ENCODE results near the gene PIK3R1. TPM values are rescaled to one million over a fixed set of nuclear protein-coding genes. Genes with fewer than 3 reads are reported as not detected.
"Not testable (repeated sequence)": the region's sequence is repeated elsewhere in the genome, so short reads cannot be mapped to it uniquely, and the experiment has no call there.

The PIK3R1 gene
- total RNA-seq, 1 donor from 2014 or later, result 52.2 TPM

- peaks cover 50% of the 10 kb centered on the region for H3K4me1 Mint-ChIP-seq
Measured at GRCh38 chr5:68230285-68230684, 14.7 kb downstream of the PIK3R1 start.

GRCh38 chr5:68231414-68232076 lies 16.0 kb downstream of the PIK3R1 start:
- Mint-ChIP-seq H3K27me3 (no peaks in the 10 kb centered on the region), H3K27ac (no peak overlapping the region), H3K4me3 (no peak overlapping the region), H3K4me1 (peaks cover 49% of the 10 kb centered on the region), H3K9me3 (no peaks in the 10 kb centered on the region), H3K36me3 (ENCODE audit: low read depth) (peaks cover 52% of the 10 kb centered on the region)
- intact Hi-C loops (cut with micrococcal nuclease), result no loop called here
- TF ChIP-seq CTCF (IDR thresholded peaks at IDR 0.05), result no peak
- ChIA-PET CTCF (interaction anchor here (1.2 kb wide), 1 partner anchor 985 kb away, joined by 3 read pairs; no protein-coding TSS in a partner anchor), POLR2A (interaction anchor here (1.5 kb wide), 1 partner anchor 16 kb away, joined by 4 read pairs; the partner anchor contains the start of gene PIK3R1)
- DNase-seq (no peak), ATAC-seq (ENCODE audit: low read depth) (no peak)

More at GRCh38 chr5:68230285-68230684, 14.7 kb downstream of the PIK3R1 start:
- Mint-ChIP-seq H3K9me3 (no peaks in the 10 kb centered on the region), H3K36me3 (ENCODE audit: low read depth) (peaks cover 59% of the 10 kb centered on the region), H3K4me3 (no peak overlapping the region), H3K27ac (no peak overlapping the region), H3K27me3 (no peaks in the 10 kb centered on the region)
- no peak for DNase-seq
- intact Hi-C loops (cut with micrococcal nuclease), result no loop called here
- no peak for ATAC-seq (ENCODE audit: low read depth)
- ChIA-PET POLR2A (interaction anchor here (1.0 to 1.5 kb wide), 2 partner anchors 9 to 15 kb away, joined by 3 to 5 read pairs; partner anchors contain the start of gene PIK3R1), CTCF (interaction anchor here (0.8 to 1.3 kb wide), 2 partner anchors 18 to 22 kb away, joined by 3 to 5 read pairs; no protein-coding TSS in a partner anchor)
- TF ChIP-seq CTCF (IDR thresholded peaks at IDR 0.05), result no peak

GRCh38 chr5:68232277-68232676 lies 16.7 kb downstream of the PIK3R1 start:
- intact Hi-C loops (cut with micrococcal nuclease), result no loop called here
- Mint-ChIP-seq H3K4me1 (peaks cover 56% of the 10 kb centered on the region), H3K27ac (no peak overlapping the region), H3K4me3 (no peak overlapping the region), H3K9me3 (no peaks in the 10 kb centered on the region), H3K36me3 (ENCODE audit: low read depth) (peaks cover 45% of the 10 kb centered on the region), H3K27me3 (no peaks in the 10 kb centered on the region)
- DNase-seq (no peak), ATAC-seq (ENCODE audit: low read depth) (no peak)
- TF ChIP-seq CTCF (IDR thresholded peaks at IDR 0.05), result no peak
- ChIA-PET CTCF (interaction anchor here (1.2 kb wide), 1 partner anchor 986 kb away, joined by 3 read pairs; no protein-coding TSS in a partner anchor), POLR2A (interaction anchor here (1.5 kb wide), 1 partner anchor 17 kb away, joined by 4 read pairs; the partner anchor contains the start of gene PIK3R1)

- intact Hi-C loops (cut with micrococcal nuclease), result no loop called here
- Mint-ChIP-seq H3K4me3 (no peak overlapping the region), H3K27ac (no peak overlapping the region), H3K36me3 (ENCODE audit: low read depth) (peaks cover 38% of the 10 kb centered on the region), H3K9me3 (no peaks in the 10 kb centered on the region), H3K4me1 (peaks cover 60% of the 10 kb centered on the region), H3K27me3 (no peaks in the 10 kb centered on the region)
- ChIA-PET POLR2A (interaction anchor here (1.5 kb wide), 1 partner anchor 18 kb away, joined by 4 read pairs; the partner anchor contains the start of gene PIK3R1), CTCF (interaction anchor here (1.2 kb wide), 1 partner anchor 986 kb away, joined by 3 read pairs; no protein-coding TSS in a partner anchor)
- no peak for ATAC-seq (ENCODE audit: low read depth)
- no peak for TF ChIP-seq CTCF (IDR thresholded peaks at IDR 0.05)
- no peak for DNase-seq
Measured at GRCh38 chr5:68233075-68233474, 17.5 kb downstream of the PIK3R1 start.

- H3K4me3 Mint-ChIP-seq; DNase-seq; ATAC-seq (ENCODE audit: low read depth); H3K27me3 Mint-ChIP-seq; H3K27ac Mint-ChIP-seq; H3K9me3 Mint-ChIP-seq; CTCF ChIA-PET; POLR2A ChIA-PET; intact Hi-C loops (cut with micrococcal nuclease): not testable (repeated sequence)
- Mint-ChIP-seq H3K36me3 (ENCODE audit: low read depth) (peaks cover 27% of the 10 kb centered on the region), H3K4me1 (peaks cover 65% of the 10 kb centered on the region)
Measured at GRCh38 chr5:68235229-68235628, 19.7 kb downstream of the PIK3R1 start.

All from activated B cell treated with CpG ODN at 0.5 μM for 24 hours (primary cell).